Karpas-422 (cell line): ENCODE results near the gene FBRSL1. TPM values are rescaled to one million over a fixed set of nuclear protein-coding genes. Genes with fewer than 3 reads are reported as not detected.
"Not testable (repeated sequence)": the region's sequence is repeated elsewhere in the genome, so short reads cannot be mapped to it uniquely, and the experiment has no call there.

Source experiments
- DNase-seq: peaks from one replicate; pipeline ENCODE4 v3.0.0-alpha.2; 2015
- H2AFZ ChIP-seq: fragments of 200-600 bp; sonication (generic); 2 replicates; pipeline ENCODE4 v1.6.1; 2014; ENCODE audit warnings: antibody characterized with exemption, low read length, mixed read lengths
- H3K27ac ChIP-seq: fragments of 200-600 bp; sonication (generic); 2 replicates; pipeline ENCODE4 v1.5.1; 2014; ENCODE audit warnings: mild to moderate bottlenecking, low read length, moderate library complexity
- H3K27me3 ChIP-seq: fragments of 200-600 bp; sonication (generic); 2 replicates; pipeline ENCODE4 v1.6.1; 2014; ENCODE audit warnings: low read length, mixed read lengths
- H3K36me3 ChIP-seq: fragments of 200-600 bp; sonication (generic); 2 replicates; pipeline ENCODE4 v1.6.1; 2014; ENCODE audit warnings: low read length, mixed read lengths; ENCODE audit not compliant: insufficient read depth
- H3K4me1 ChIP-seq: fragments of 200-600 bp; sonication (generic); 2 replicates; pipeline ENCODE4 v1.6.1; 2014; ENCODE audit warnings: mild to moderate bottlenecking, low read length, mixed read lengths
- H3K4me2 ChIP-seq: fragments of 200-600 bp; sonication (generic); 2 replicates; pipeline ENCODE4 v1.6.1; 2014; ENCODE audit warnings: low read length, low read depth, mild to moderate bottlenecking; ENCODE audit not compliant: poor library complexity, severe bottlenecking
- H3K4me3 ChIP-seq: fragments of 200-600 bp; sonication (generic); 2 replicates; pipeline ENCODE4 v1.5.1; 2014; ENCODE audit warnings: mild to moderate bottlenecking, antibody characterized with exemption, low read length, mixed read lengths
- H3K79me2 ChIP-seq: fragments of 200-600 bp; sonication (generic); 2 replicates; pipeline ENCODE4 v1.6.1; 2014; ENCODE audit warnings: mild to moderate bottlenecking, low read length, mixed read lengths
- H3K9ac ChIP-seq: fragments of 200-600 bp; sonication (generic); 2 replicates; pipeline ENCODE4 v1.6.0; 2014; ENCODE audit warnings: low read length
- H3K9me2 ChIP-seq: fragments of 200-600 bp; sonication (generic), shearing (Covaris generic); replicated peaks from 2 replicates; pipeline ENCODE4 v1.6.0; 2014; ENCODE audit warnings: mild to moderate bottlenecking, low read length, moderate library complexity; ENCODE audit not compliant: insufficient read depth
- H3K9me3 ChIP-seq: fragments of 300-700, 200-600 bp; sonication (generic); 2 replicates; pipeline ENCODE4 v1.6.1; 2014; ENCODE audit warnings: low read length, mixed read lengths
- H4K20me1 ChIP-seq: fragments of 200-600 bp; sonication (generic); 2 replicates; pipeline ENCODE4 v1.6.1; 2014; ENCODE audit warnings: mild to moderate bottlenecking, antibody characterized with exemption, low read length, low read depth; ENCODE audit not compliant: insufficient read depth
- total RNA-seq: library from RNA; depleted of rRNA; stranded (reverse); fragments of >200 nt; shearing (Covaris generic); gene quantifications from 2 replicates; pipeline ENCODE4 v1.2.3, GENCODE V29; 2014; ENCODE audit warnings: low replicate concordance

FBRSL1 gene
- total RNA-seq, 1 experiment from 2014 or later: 4.0 TPM

- H3K9me2 ChIP-seq: no peaks in the 10 kb centered on the region
- no peaks in the 10 kb centered on the region for H4K20me1 ChIP-seq
- no peaks in the 10 kb centered on the region for H3K4me1 ChIP-seq
- H3K27ac ChIP-seq: no peak overlapping the region
- H3K4me3 ChIP-seq: no peak overlapping the region
- no peaks in the 10 kb centered on the region for H3K36me3 ChIP-seq
- no peak overlapping the region for H3K9ac ChIP-seq
- H2AFZ ChIP-seq: no peak overlapping the region
- no peak for DNase-seq
- H3K79me2 ChIP-seq: no peaks in the 10 kb centered on the region
- H3K4me2 ChIP-seq: no peak overlapping the region
- H3K27me3 ChIP-seq: no peaks in the 10 kb centered on the region
- H3K9me3 ChIP-seq: no peaks in the 10 kb centered on the region
These were observed 32.9 kb upstream of the FBRSL1 start for GRCh38 chr12:132456944-132457495.

DNA sequence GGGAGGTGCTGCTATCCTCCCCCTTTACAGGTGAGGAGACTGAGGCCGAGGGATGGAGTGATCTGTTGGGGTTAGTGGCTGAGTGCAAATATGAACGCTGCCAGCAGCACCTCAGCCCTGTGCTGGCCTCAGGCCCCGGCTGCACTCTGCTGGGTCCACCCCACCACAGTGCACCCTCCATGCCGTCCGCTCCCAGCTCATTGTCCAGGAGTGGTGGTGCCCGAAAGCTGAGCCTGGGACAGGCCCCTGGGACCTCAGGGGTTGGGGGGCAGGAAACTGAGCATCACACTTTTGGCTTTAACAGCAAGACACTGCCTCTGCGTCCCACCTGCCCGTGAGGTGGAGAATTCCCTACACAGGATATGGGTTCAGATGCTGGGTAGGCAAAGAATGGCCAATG lies 31.5 kb upstream of the FBRSL1 start:
- H2AFZ ChIP-seq: no peak overlapping the region
- H3K4me1 ChIP-seq: no peaks in the 10 kb centered on the region
- no peaks in the 10 kb centered on the region for H4K20me1 ChIP-seq
- H3K9me3 ChIP-seq: no peaks in the 10 kb centered on the region
- H3K27ac ChIP-seq: no peak overlapping the region
- H3K27me3 ChIP-seq: no peaks in the 10 kb centered on the region
- no peak overlapping the region for H3K9ac ChIP-seq
- no peaks in the 10 kb centered on the region for H3K36me3 ChIP-seq
- H3K4me2 ChIP-seq: no peak overlapping the region
- H3K79me2 ChIP-seq: no peaks in the 10 kb centered on the region
- no peak overlapping the region for H3K4me3 ChIP-seq
- no peaks in the 10 kb centered on the region for H3K9me2 ChIP-seq
- no peak for DNase-seq

DNA sequence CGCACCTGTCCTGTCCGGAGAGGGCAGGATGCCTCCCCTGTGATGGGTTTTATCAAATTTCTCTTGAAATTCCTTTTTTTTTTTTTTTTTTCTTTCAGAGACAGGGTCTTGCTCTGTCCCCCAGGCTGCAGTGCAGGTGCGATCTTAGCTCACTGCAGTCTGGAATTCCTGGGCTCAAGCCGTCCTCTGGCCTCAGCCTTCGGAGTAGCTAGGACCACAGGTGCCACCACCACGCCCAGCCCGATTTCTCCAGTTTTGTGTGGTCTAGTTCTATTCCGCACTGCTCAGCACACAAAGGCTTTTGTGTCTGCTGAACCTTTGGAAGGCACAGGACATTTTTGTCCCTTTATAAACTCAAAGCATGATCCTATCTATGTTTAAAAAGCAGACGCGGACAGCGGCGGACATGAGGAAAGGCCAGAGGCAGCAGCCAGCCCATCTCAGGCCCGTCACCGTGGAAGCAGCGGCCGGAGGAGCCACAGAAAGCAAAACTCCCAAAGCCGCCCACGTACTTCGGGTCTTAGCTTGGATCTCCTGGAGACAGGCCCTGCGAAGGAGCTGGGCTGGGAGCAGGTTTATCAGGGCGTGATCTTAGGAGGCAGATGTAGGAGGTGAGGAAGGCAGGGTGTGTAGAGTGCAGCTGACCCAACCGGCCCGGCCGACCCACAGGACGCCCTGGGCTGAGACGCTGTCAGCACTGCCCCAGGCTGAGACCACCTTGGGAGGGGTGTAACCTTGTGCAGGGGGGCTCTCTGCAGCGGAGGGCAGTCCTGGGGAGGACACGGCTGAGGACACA lies 30.9 kb upstream of the FBRSL1 start:
- no peaks in the 10 kb centered on the region for H3K9me2 ChIP-seq

DNA sequence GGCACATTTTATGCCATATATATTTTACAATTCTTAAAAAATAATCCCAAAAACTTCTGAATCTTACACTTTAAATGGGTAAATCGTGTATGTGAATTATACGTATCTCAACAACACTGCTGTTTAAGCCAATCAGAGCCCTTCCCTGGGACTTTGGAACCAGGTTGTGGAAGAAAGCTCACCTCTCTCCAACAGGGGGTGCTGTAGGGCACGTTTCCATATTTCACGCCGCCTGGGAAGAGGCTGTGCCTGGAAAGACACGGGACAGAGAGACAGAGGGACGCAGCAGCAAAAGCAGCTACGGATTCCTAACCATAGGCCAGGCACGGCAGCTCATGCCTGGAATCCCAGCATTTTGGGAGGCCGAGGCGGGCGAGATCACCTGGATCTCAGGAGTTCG lies 29.4 kb upstream of the FBRSL1 start:
- H3K4me2 ChIP-seq: no peak overlapping the region
- no peaks in the 10 kb centered on the region for H4K20me1 ChIP-seq
- no peak overlapping the region for H3K4me3 ChIP-seq
- H3K36me3 ChIP-seq: no peaks in the 10 kb centered on the region
- H2AFZ ChIP-seq: no peak overlapping the region
- peak; percentile 65 for DNase-seq
- no peaks in the 10 kb centered on the region for H3K4me1 ChIP-seq
- H3K79me2 ChIP-seq: no peaks in the 10 kb centered on the region
- no peaks in the 10 kb centered on the region for H3K9me2 ChIP-seq
- H3K9ac ChIP-seq: no peak overlapping the region
- H3K9me3 ChIP-seq: peaks cover 6% of the 10 kb centered on the region; the same call in 1 of the 2 replicates
- no peaks in the 10 kb centered on the region for H3K27me3 ChIP-seq
- no peak overlapping the region for H3K27ac ChIP-seq

More for the DNA sequence above, 30.9 kb upstream of the FBRSL1 start:
- DNase-seq: no peak
- H3K9ac ChIP-seq: no peak overlapping the region
- H3K79me2 ChIP-seq: no peaks in the 10 kb centered on the region
- H3K4me2 ChIP-seq: no peak overlapping the region
- no peak overlapping the region for H2AFZ ChIP-seq
- H3K27ac ChIP-seq: no peak overlapping the region
- H3K9me3 ChIP-seq: no peaks in the 10 kb centered on the region
- H3K36me3 ChIP-seq: no peaks in the 10 kb centered on the region
- H4K20me1 ChIP-seq: no peaks in the 10 kb centered on the region
- H3K27me3 ChIP-seq: no peaks in the 10 kb centered on the region
- H3K4me1 ChIP-seq: no peaks in the 10 kb centered on the region
- no peak overlapping the region for H3K4me3 ChIP-seq

DNA sequence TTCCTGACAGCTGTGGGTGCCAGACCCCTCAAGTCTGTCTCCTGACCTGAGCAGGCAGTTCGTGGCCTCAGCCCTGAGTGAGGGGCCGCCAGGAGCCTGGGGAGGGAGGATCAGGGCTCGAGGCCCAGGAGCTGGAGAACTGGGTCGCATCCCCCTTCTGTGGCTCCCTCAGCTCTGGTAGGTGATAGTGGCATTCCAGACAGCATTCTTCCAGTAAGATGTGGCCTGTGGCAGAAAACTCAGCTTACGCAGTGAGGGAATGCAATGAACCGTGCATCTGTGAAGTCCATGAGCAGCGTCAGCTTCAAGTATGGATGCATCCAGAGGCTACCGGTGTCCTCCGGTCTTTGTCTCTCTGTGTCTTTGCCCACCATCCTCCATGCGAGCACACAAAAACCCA lies 28.4 kb upstream of the FBRSL1 start:
- DNase-seq: no peak
- Histone ChIP-seq H4K20me1 (no peaks in the 10 kb centered on the region), H3K36me3 (no peaks in the 10 kb centered on the region), H3K4me2 (no peak overlapping the region), H3K27me3 (no peaks in the 10 kb centered on the region), H3K4me1 (no peaks in the 10 kb centered on the region), H3K9ac (no peak overlapping the region), H2AFZ (no peak overlapping the region), H3K9me2 (no peaks in the 10 kb centered on the region), H3K9me3 (peaks cover 6% of the 10 kb centered on the region; the same call in 1 of the 2 replicates), H3K79me2 (no peaks in the 10 kb centered on the region), H3K27ac (no peak overlapping the region), H3K4me3 (no peak overlapping the region)

- Histone ChIP-seq H3K4me1 (peaks cover under 1% of the 10 kb centered on the region), H2AFZ (no peak overlapping the region), H3K4me2 (no peak overlapping the region), H3K27ac (no peak overlapping the region), H3K9ac (no peak overlapping the region), H3K36me3 (no peaks in the 10 kb centered on the region), H3K9me3 (peaks cover 6% of the 10 kb centered on the region; the same call in 1 of the 2 replicates), H3K79me2 (no peaks in the 10 kb centered on the region), H3K4me3 (no peak overlapping the region), H3K9me2 (no peaks in the 10 kb centered on the region), H3K27me3 (no peaks in the 10 kb centered on the region), H4K20me1 (no peaks in the 10 kb centered on the region)
- no peak for DNase-seq
These were observed 27.2 kb upstream of the FBRSL1 start for GRCh38 chr12:132462788-132463187.

DNA sequence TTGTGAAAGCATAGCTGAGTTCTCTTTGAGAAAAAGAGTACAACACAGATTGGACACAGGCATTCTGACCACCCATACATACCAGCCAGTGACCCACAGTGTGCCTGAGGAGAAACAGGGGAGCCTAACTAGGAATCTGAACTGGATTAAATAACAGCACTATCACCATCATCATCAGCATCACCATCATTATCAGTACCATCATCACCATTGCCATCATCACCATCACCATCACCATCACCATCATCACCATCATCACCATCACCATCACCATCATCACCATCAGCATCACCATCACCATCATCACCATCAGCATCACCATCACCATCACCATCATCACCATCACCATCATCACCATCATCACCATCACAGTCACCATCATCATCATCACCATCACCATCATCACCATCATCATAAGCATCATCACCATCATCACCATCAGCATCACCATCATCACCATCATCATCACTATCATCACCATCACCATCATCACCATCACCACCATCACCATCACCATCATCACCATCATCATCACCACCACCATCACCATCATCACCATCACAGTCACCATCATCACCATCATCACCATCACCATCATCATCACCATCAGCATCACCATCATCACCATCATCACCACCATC lies 26.5 kb upstream of the FBRSL1 start:
- not testable (repeated sequence) for H3K4me2 ChIP-seq

GRCh38 chr12:132464304-132464703 lies 25.6 kb upstream of the FBRSL1 start:
- H3K27ac ChIP-seq, H3K4me2 ChIP-seq, H4K20me1 ChIP-seq, H3K27me3 ChIP-seq, H3K9me3 ChIP-seq, DNase-seq, H3K9ac ChIP-seq, H3K79me2 ChIP-seq, H2AFZ ChIP-seq, H3K9me2 ChIP-seq, H3K4me3 ChIP-seq, H3K36me3 ChIP-seq: not testable (repeated sequence)
- H3K4me1 ChIP-seq: peaks cover 11% of the 10 kb centered on the region

More for the DNA sequence above, 26.5 kb upstream of the FBRSL1 start:
- not testable (repeated sequence) for H3K4me1 ChIP-seq, H2AFZ ChIP-seq, H3K79me2 ChIP-seq, H3K4me3 ChIP-seq, H3K36me3 ChIP-seq, H3K9me3 ChIP-seq, DNase-seq, H3K27me3 ChIP-seq, H3K9me2 ChIP-seq, H3K27ac ChIP-seq, H3K9ac ChIP-seq, H4K20me1 ChIP-seq
